Gastrocnemius medialis (tissue), 4 donors: Measurements from ENCODE around the gene TSACC. TPM values are rescaled to one million over a fixed set of nuclear protein-coding genes. Genes with fewer than 3 reads are reported as not detected.
"Not testable (repeated sequence)": the region's sequence is repeated elsewhere in the genome, so short reads cannot be mapped to it uniquely, and the experiment has no call there.

ENCODE experiments used
- ATAC-seq, 2 donors: fragments of 150-250 bp; one replicate each; pipeline ENCODE4 v1.9.1; 2016
- DNase-seq, 2 donors: peaks; one replicate each; pipeline ENCODE4 v3.0.0-alpha.2; 2019
- H3K27ac ChIP-seq, 4 donors: fragments of 200-600 bp; sonication (generic); 1 replicate in 1 of 4; 2 replicates in 3 of 4; pipeline ENCODE4 v1.5.1; 2016 to 2018; ENCODE audit warnings: mild to moderate bottlenecking in 2 of 4, moderate library complexity in 1 of 4
- H3K27me3 ChIP-seq, 3 donors: fragments of 200-600 bp; sonication (generic) in 2 of 3; 1 replicate in 1 of 3; 2 replicates in 2 of 3; pipeline versions ENCODE4 v1.5.1 to v1.6.0; 2016 to 2019; ENCODE audit warnings: mild to moderate bottlenecking in 1 of 3, moderate library complexity in 1 of 3
- H3K36me3 ChIP-seq, 2 donors: fragments of 200-600 bp; sonication (generic) in 1 of 2; one replicate each; pipeline ENCODE4 v1.5.1; 2017 to 2018
- H3K4me1 ChIP-seq, 2 donors: fragments of 200-600 bp; sonication (generic) in 1 of 2; one replicate each; pipeline ENCODE4 v1.5.1; 2016 to 2017; ENCODE audit warnings: mild to moderate bottlenecking in 2 of 2
- H3K4me3 ChIP-seq, 4 donors: fragments of 200-600 bp; sonication (generic) in 3 of 4; 1 replicate in 1 of 4; 2 replicates in 3 of 4; pipeline ENCODE4 v1.5.1; 2016 to 2019; ENCODE audit warnings: mild to moderate bottlenecking in 2 of 4
- H3K9me3 ChIP-seq, 3 donors: fragments of 200-600 bp; sonication (generic) in 2 of 3; 1 replicate in 1 of 3; 2 replicates in 2 of 3; pipeline ENCODE4 v1.5.1; 2016 to 2019
- CTCF ChIP-seq, 5 experiments: fragments of 450-650 bp in 3 of 5; fragments of 200-600 bp in 2 of 5; sonication (generic) in 2 of 5; IDR thresholded peaks in 4 of 5; conservative IDR thresholded peaks in 1 of 5; 1 replicate in 4 of 5; 2 replicates in 1 of 5; pipeline ENCODE4 v1.5.1; 2016 to 2019; ENCODE audit warnings: antibody characterized with exemption in 5 of 5, mild to moderate bottlenecking in 3 of 5, moderate library complexity in 3 of 5
- POLR2A ChIP-seq, 2 donors: fragments of 450-650 bp; IDR thresholded peaks; one replicate each; pipeline ENCODE4 v1.6.1; 2017; ENCODE audit warnings: antibody characterized with exemption in 2 of 2, mild to moderate bottlenecking in 2 of 2, moderate library complexity in 2 of 2
- in situ Hi-C, 4 donors: fragments of 200-750 bp; cut with MboI; loops; one replicate each; pipeline versions ENCODE4 v1.15.0 to v1.8.0; 2017; ENCODE audit warnings: low sequenced_read_pairs in 4 of 4
- intact Hi-C: fragments of 100-400 bp; cut with DNase I; formaldehyde crosslinking; loops from one replicate; pipeline ENCODE4 v1.15.1; 2023; ENCODE audit warnings: low total_unique reads
- total RNA-seq, 4 donors: library from RNA; depleted of rRNA; stranded (reverse); fragments of >200 nt; gene quantifications; one replicate each; pipeline versions ENCODE4 v1.1.0 to v1.2.3, GENCODE V29; 2016

The TSACC gene
- total RNA-seq, 4 donors from 2014 or later = not detected

- DNase-seq = no peak
- Histone ChIP-seq H3K9me3 (no peaks in the 10 kb centered on the region), H3K4me3 (no peak overlapping the region), H3K4me1 (peaks cover under 1 to 4% of the 10 kb centered on the region in 2 donors), H3K27me3 (no peaks in the 10 kb centered on the region), H3K36me3 (no peaks in the 10 kb centered on the region), H3K27ac (no peak overlapping the region)
- TF ChIP-seq CTCF (IDR thresholded peaks at IDR 0.05 in 4 of 5, conservative IDR thresholded peaks at IDR 0.05 in 1 of 5) (no peak), POLR2A (IDR thresholded peaks at IDR 0.05) (no peak)
- intact Hi-C loops (no loop called here), in situ Hi-C loops (no loop called here)
- no peak for ATAC-seq
These were observed 4.0 kb downstream of the TSACC start for GRCh38 chr1:156342166-156342955.

- intact Hi-C loops (no loop called here), in situ Hi-C loops (no loop called here)
- Histone ChIP-seq H3K27ac (no peak overlapping the region), H3K36me3 (no peaks in the 10 kb centered on the region), H3K4me3 (no peak overlapping the region), H3K27me3 (no peaks in the 10 kb centered on the region), H3K9me3 (no peaks in the 10 kb centered on the region), H3K4me1 (no peaks in the 10 kb centered on the region)
- no peak for TF ChIP-seq POLR2A (IDR thresholded peaks at IDR 0.05)
- no peak for TF ChIP-seq CTCF (IDR thresholded peaks at IDR 0.05 in 4 of 5, conservative IDR thresholded peaks at IDR 0.05 in 1 of 5)
- DNase-seq (no peak), ATAC-seq (no peak)
These were observed 6.1 kb downstream of the TSACC start for GRCh38 chr1:156344409-156344808.

DNA sequence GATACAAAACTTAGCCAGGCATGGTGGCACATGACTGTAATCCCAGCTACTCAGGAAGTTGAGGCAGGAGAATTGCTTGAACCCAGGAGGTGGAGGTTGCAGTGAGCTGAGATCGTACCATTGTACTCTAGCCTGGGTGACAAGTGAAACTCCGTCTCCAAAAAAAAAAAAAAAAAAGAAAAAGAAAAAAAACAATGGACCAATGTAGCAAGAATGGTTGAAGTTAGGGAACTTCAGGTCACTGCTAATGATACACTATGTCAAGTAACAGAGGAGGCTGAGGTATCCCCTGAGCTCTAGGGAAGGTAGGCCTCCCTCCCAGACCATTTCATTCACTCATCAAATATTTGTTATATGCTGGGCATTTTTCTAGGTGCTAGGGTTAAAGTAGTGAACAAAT is 7.7 kb downstream of the TSACC start:
- DNase-seq, H3K4me3 ChIP-seq, H3K4me1 ChIP-seq, H3K27me3 ChIP-seq, ATAC-seq, H3K36me3 ChIP-seq, intact Hi-C loops, H3K9me3 ChIP-seq, H3K27ac ChIP-seq, in situ Hi-C loops: not testable (repeated sequence)

GRCh38 chr1:156346636-156347035 is 8.3 kb downstream of the TSACC start:
- in situ Hi-C loops (no loop called here), intact Hi-C loops (no loop called here)
- H3K4me3 ChIP-seq = no peak overlapping the region
- no peaks in the 10 kb centered on the region for H3K36me3 ChIP-seq
- H3K27me3 ChIP-seq = no peaks in the 10 kb centered on the region
- TF ChIP-seq CTCF (IDR thresholded peaks at IDR 0.05 in 4 of 5, conservative IDR thresholded peaks at IDR 0.05 in 1 of 5) (no peak), POLR2A (IDR thresholded peaks at IDR 0.05) (no peak)
- ATAC-seq = no peak
- H3K27ac ChIP-seq = no peak overlapping the region
- H3K4me1 ChIP-seq = no peaks in the 10 kb centered on the region
- DNase-seq = no peak
- H3K9me3 ChIP-seq = no peaks in the 10 kb centered on the region

GRCh38 chr1:156347331-156347730 is 9.0 kb downstream of the TSACC start:
- no peak for ATAC-seq
- H3K27ac ChIP-seq = no peak overlapping the region
- H3K4me1 ChIP-seq = no peaks in the 10 kb centered on the region
- H3K36me3 ChIP-seq = no peaks in the 10 kb centered on the region
- H3K4me3 ChIP-seq = no peak overlapping the region
- H3K27me3 ChIP-seq = no peaks in the 10 kb centered on the region
- no peaks in the 10 kb centered on the region for H3K9me3 ChIP-seq
- TF ChIP-seq CTCF (IDR thresholded peaks at IDR 0.05 in 4 of 5, conservative IDR thresholded peaks at IDR 0.05 in 1 of 5) (no peak), POLR2A (IDR thresholded peaks at IDR 0.05) (no peak)
- intact Hi-C loops (no loop called here), in situ Hi-C loops (no loop called here)
- DNase-seq = no peak

DNA sequence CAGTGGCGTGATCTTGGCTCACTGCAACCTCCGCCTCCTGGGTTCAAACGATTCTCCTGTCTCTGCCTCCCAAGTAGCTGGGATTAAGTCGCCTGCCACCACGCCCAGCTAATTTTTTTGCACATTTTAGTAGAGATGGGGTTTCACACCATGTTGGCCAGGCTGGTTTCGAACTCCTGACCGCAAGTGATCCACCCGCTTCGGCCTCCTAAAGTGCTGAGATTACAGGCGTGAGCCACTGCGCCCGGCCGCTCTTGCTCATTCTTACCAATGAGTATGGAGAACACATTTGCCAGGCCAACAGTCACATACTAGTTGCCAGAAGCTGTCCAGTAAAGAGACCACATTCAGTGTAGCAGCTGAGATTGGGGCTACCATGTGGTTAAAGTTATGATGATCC is 14.2 kb downstream of the TSACC start:
- H3K9me3 ChIP-seq, H3K4me3 ChIP-seq, H3K27ac ChIP-seq, ATAC-seq, intact Hi-C loops, DNase-seq, H3K4me1 ChIP-seq, in situ Hi-C loops, H3K36me3 ChIP-seq: not testable (repeated sequence)
- H3K27me3 ChIP-seq = peaks cover 17 to 18% (median 18%) of the 10 kb centered on the region in 3 donors
